ENCODE measurements around the gene PRDM5.

- no peak for TF ChIP-seq CTCF (IDR thresholded peaks at IDR 0.05)
- TF ChIP-seq POLR2A (IDR thresholded peaks at IDR 0.05) = no peak
Observed at GRCh38 chr4:120692964-120693363, 229.6 kb downstream of the PRDM5 start.
